ENCODE measurements around the gene FARP1.

GRCh38 chr13:98098516-98098915, 44.4 kb upstream of the FARP1 start:
- TF ChIP-seq EP300 (IDR thresholded peaks at IDR 0.05) (no peak), POLR2A (IDR thresholded peaks at IDR 0.05) (no peak)
